ENCODE results near the gene C12orf75. TPM values are rescaled to one million over a fixed set of nuclear protein-coding genes. Genes with fewer than 3 reads are reported as not detected.
"Not testable (repeated sequence)": the region's sequence is repeated elsewhere in the genome, so short reads cannot be mapped to it uniquely, and the experiment has no call there.

The C12orf75 gene
- total and polyA plus RNA-seq, 5 donors from 2014 or later: 53.0 to 184 (median 86.1) TPM

GRCh38 chr12:105341010-105341409 is 10.5 kb downstream of the C12orf75 start:
- peaks cover 33% of the 10 kb centered on the region for H3K36me3 Mint-ChIP-seq
- no peak overlapping the region for H3K27ac Mint-ChIP-seq
- Histone ChIP-seq H3K36me3 (ENCODE audit: control insufficient read depth, insufficient read depth, low read length) (peaks cover 5% of the 10 kb centered on the region), H3K9me3 (ENCODE audit: control insufficient read depth in 2 of 2, low read length in 2 of 2) (peaks cover 3 to 5% of the 10 kb centered on the region in 2 experiments), H3K27ac (ENCODE audit: insufficient read depth, low read length, poor library complexity, severe bottlenecking) (no peak overlapping the region), H3K27me3 (ENCODE audit: control insufficient read depth, insufficient read depth, low read length) (no peaks in the 10 kb centered on the region), H3K4me3 (ENCODE audit: low read depth, low read length) (no peak overlapping the region), H3K4me1 (ENCODE audit: control insufficient read depth, insufficient read depth, low read length, poor library complexity, severe bottlenecking) (no peaks in the 10 kb centered on the region)
- no peak overlapping the region for H3K4me3 Mint-ChIP-seq
- ATAC-seq (ENCODE audit: low read depth in 2 of 2) (no peak), DNase-seq (no peak)
- H3K9me3 Mint-ChIP-seq: peaks cover 1 to 10% (median 5%) of the 10 kb centered on the region in 7 donors
- peaks cover 9 to 27% (median 18%) of the 10 kb centered on the region in 4 donors for H3K4me1 Mint-ChIP-seq
- H3K27me3 Mint-ChIP-seq: peaks cover 4% of the 10 kb centered on the region

- not testable (repeated sequence) for H3K36me3 ChIP-seq (ENCODE audit: control insufficient read depth, insufficient read depth, low read length); H3K9me3 Mint-ChIP-seq; DNase-seq; H3K27ac ChIP-seq (ENCODE audit: insufficient read depth, low read length, poor library complexity, severe bottlenecking); H3K27me3 ChIP-seq (ENCODE audit: control insufficient read depth, insufficient read depth, low read length); ATAC-seq (ENCODE audit: low read depth in 2 of 2); H3K27ac Mint-ChIP-seq; H3K9me3 ChIP-seq (ENCODE audit: control insufficient read depth in 2 of 2, low read length in 2 of 2); H3K4me1 ChIP-seq (ENCODE audit: control insufficient read depth, insufficient read depth, low read length, poor library complexity, severe bottlenecking); H3K4me3 Mint-ChIP-seq; H3K27me3 Mint-ChIP-seq; H3K4me3 ChIP-seq (ENCODE audit: low read depth, low read length)
- peaks cover 6 to 24% (median 13%) of the 10 kb centered on the region in 4 donors for H3K4me1 Mint-ChIP-seq
- H3K36me3 Mint-ChIP-seq: peaks cover 27% of the 10 kb centered on the region
Observed at GRCh38 chr12:105341620-105342019, 11.1 kb downstream of the C12orf75 start.

- peaks cover 1 to 10% (median 5%) of the 10 kb centered on the region in 7 donors for H3K9me3 Mint-ChIP-seq
- no peak overlapping the region for H3K4me3 ChIP-seq (ENCODE audit: low read depth, low read length)
- no peak for ATAC-seq (ENCODE audit: low read depth in 2 of 2)
- peaks cover 2% of the 10 kb centered on the region for H3K27me3 Mint-ChIP-seq
- no peak overlapping the region for H3K27ac Mint-ChIP-seq
- no peak for DNase-seq
- H3K4me1 ChIP-seq (ENCODE audit: control insufficient read depth, insufficient read depth, low read length, poor library complexity, severe bottlenecking): no peaks in the 10 kb centered on the region
- H3K36me3 Mint-ChIP-seq: peaks cover 24% of the 10 kb centered on the region
- H3K9me3 ChIP-seq (ENCODE audit: control insufficient read depth in 2 of 2, low read length in 2 of 2): peaks cover 3 to 5% of the 10 kb centered on the region in 2 experiments
- H3K27ac ChIP-seq (ENCODE audit: insufficient read depth, low read length, poor library complexity, severe bottlenecking): no peak overlapping the region
- no peaks in the 10 kb centered on the region for H3K27me3 ChIP-seq (ENCODE audit: control insufficient read depth, insufficient read depth, low read length)
- peaks cover 2 to 27% (median 14%) of the 10 kb centered on the region in 4 donors for H3K4me1 Mint-ChIP-seq
- peaks cover 5% of the 10 kb centered on the region for H3K36me3 ChIP-seq (ENCODE audit: control insufficient read depth, insufficient read depth, low read length)
- H3K4me3 Mint-ChIP-seq: no peak overlapping the region
Observed at GRCh38 chr12:105342464-105342863, 12.0 kb downstream of the C12orf75 start.

- no peaks in the 10 kb centered on the region for H3K27me3 Mint-ChIP-seq
- H3K36me3 ChIP-seq (ENCODE audit: control insufficient read depth, insufficient read depth, low read length): peaks cover 5% of the 10 kb centered on the region
- H3K27me3 ChIP-seq (ENCODE audit: control insufficient read depth, insufficient read depth, low read length): no peaks in the 10 kb centered on the region
- H3K4me1 Mint-ChIP-seq: peaks cover 0 to 23% (median 12%) of the 10 kb centered on the region in 4 donors
- H3K4me3 Mint-ChIP-seq: no peak overlapping the region
- no peak overlapping the region for H3K4me3 ChIP-seq (ENCODE audit: low read depth, low read length)
- peaks cover 24% of the 10 kb centered on the region for H3K36me3 Mint-ChIP-seq
- peaks cover 1 to 10% (median 5%) of the 10 kb centered on the region in 7 donors for H3K9me3 Mint-ChIP-seq
- H3K4me1 ChIP-seq (ENCODE audit: control insufficient read depth, insufficient read depth, low read length, poor library complexity, severe bottlenecking): no peaks in the 10 kb centered on the region
- no peak overlapping the region for H3K27ac ChIP-seq (ENCODE audit: insufficient read depth, low read length, poor library complexity, severe bottlenecking)
- H3K9me3 ChIP-seq (ENCODE audit: control insufficient read depth in 2 of 2, low read length in 2 of 2): peaks cover 3 to 5% of the 10 kb centered on the region in 2 experiments
- no peak overlapping the region for H3K27ac Mint-ChIP-seq
- no peak for DNase-seq
- no peak for ATAC-seq (ENCODE audit: low read depth in 2 of 2)
Observed at GRCh38 chr12:105343836-105344235, 13.3 kb downstream of the C12orf75 start.

- H3K9me3 ChIP-seq (ENCODE audit: control insufficient read depth in 2 of 2, low read length in 2 of 2): no peaks in the 10 kb centered on the region
- H3K27me3 ChIP-seq (ENCODE audit: control insufficient read depth, insufficient read depth, low read length): no peaks in the 10 kb centered on the region
- Mint-ChIP-seq H3K27me3 (no peaks in the 10 kb centered on the region), H3K4me3 (no peak overlapping the region), H3K9me3 (no peaks in the 10 kb centered on the region), H3K27ac (no peak overlapping the region), H3K4me1 (peaks cover 5 to 36% (median 18%) of the 10 kb centered on the region in 4 donors), H3K36me3 (peaks cover 24% of the 10 kb centered on the region)
- no peak for DNase-seq
- no peak for ATAC-seq (ENCODE audit: low read depth in 2 of 2)
- H3K36me3 ChIP-seq (ENCODE audit: control insufficient read depth, insufficient read depth, low read length): peaks cover 3% of the 10 kb centered on the region
- no peak overlapping the region for H3K27ac ChIP-seq (ENCODE audit: insufficient read depth, low read length, poor library complexity, severe bottlenecking)
- no peak overlapping the region for H3K4me3 ChIP-seq (ENCODE audit: low read depth, low read length)
- no peaks in the 10 kb centered on the region for H3K4me1 ChIP-seq (ENCODE audit: control insufficient read depth, insufficient read depth, low read length, poor library complexity, severe bottlenecking)
Observed at GRCh38 chr12:105347499-105347898, 17.0 kb downstream of the C12orf75 start.

- H3K9me3 ChIP-seq (ENCODE audit: control insufficient read depth in 2 of 2, low read length in 2 of 2): no peaks in the 10 kb centered on the region
- DNase-seq: no peak
- H3K4me3 ChIP-seq (ENCODE audit: low read depth, low read length): no peak overlapping the region
- H3K27me3 ChIP-seq (ENCODE audit: control insufficient read depth, insufficient read depth, low read length): no peaks in the 10 kb centered on the region
- peaks cover 3% of the 10 kb centered on the region for H3K36me3 ChIP-seq (ENCODE audit: control insufficient read depth, insufficient read depth, low read length)
- Mint-ChIP-seq H3K27ac (no peak overlapping the region), H3K4me1 (peaks cover 5 to 33% (median 18%) of the 10 kb centered on the region in 4 donors), H3K27me3 (no peaks in the 10 kb centered on the region), H3K9me3 (no peaks in the 10 kb centered on the region), H3K4me3 (no peak overlapping the region), H3K36me3 (peaks cover 25% of the 10 kb centered on the region)
- no peaks in the 10 kb centered on the region for H3K4me1 ChIP-seq (ENCODE audit: control insufficient read depth, insufficient read depth, low read length, poor library complexity, severe bottlenecking)
- no peak for ATAC-seq (ENCODE audit: low read depth in 2 of 2)
- no peak overlapping the region for H3K27ac ChIP-seq (ENCODE audit: insufficient read depth, low read length, poor library complexity, severe bottlenecking)
Observed at GRCh38 chr12:105348142-105348541, 17.7 kb downstream of the C12orf75 start.

GRCh38 chr12:105348561-105348960 is 18.1 kb downstream of the C12orf75 start:
- peaks cover 5 to 33% (median 18%) of the 10 kb centered on the region in 4 donors for H3K4me1 Mint-ChIP-seq
- Histone ChIP-seq H3K27me3 (ENCODE audit: control insufficient read depth, insufficient read depth, low read length) (no peaks in the 10 kb centered on the region), H3K4me1 (ENCODE audit: control insufficient read depth, insufficient read depth, low read length, poor library complexity, severe bottlenecking) (no peaks in the 10 kb centered on the region), H3K9me3 (ENCODE audit: control insufficient read depth in 2 of 2, low read length in 2 of 2) (no peaks in the 10 kb centered on the region), H3K27ac (ENCODE audit: insufficient read depth, low read length, poor library complexity, severe bottlenecking) (no peak overlapping the region), H3K4me3 (ENCODE audit: low read depth, low read length) (no peak overlapping the region), H3K36me3 (ENCODE audit: control insufficient read depth, insufficient read depth, low read length) (peaks cover 3% of the 10 kb centered on the region)
- ATAC-seq (ENCODE audit: low read depth in 2 of 2) (no peak), DNase-seq (no peak)
- no peaks in the 10 kb centered on the region for H3K27me3 Mint-ChIP-seq
- H3K4me3 Mint-ChIP-seq: no peak overlapping the region
- H3K36me3 Mint-ChIP-seq: peaks cover 25% of the 10 kb centered on the region
- no peaks in the 10 kb centered on the region for H3K9me3 Mint-ChIP-seq
- no peak overlapping the region for H3K27ac Mint-ChIP-seq

GRCh38 chr12:105349138-105349537 is 18.6 kb downstream of the C12orf75 start:
- no peak overlapping the region for H3K4me3 Mint-ChIP-seq
- no peaks in the 10 kb centered on the region for H3K27me3 Mint-ChIP-seq
- DNase-seq (no peak), ATAC-seq (ENCODE audit: low read depth in 2 of 2) (no peak)
- H3K4me1 Mint-ChIP-seq: peaks cover 5 to 33% (median 19%) of the 10 kb centered on the region in 4 donors
- Histone ChIP-seq H3K27me3 (ENCODE audit: control insufficient read depth, insufficient read depth, low read length) (no peaks in the 10 kb centered on the region), H3K27ac (ENCODE audit: insufficient read depth, low read length, poor library complexity, severe bottlenecking) (no peak overlapping the region), H3K36me3 (ENCODE audit: control insufficient read depth, insufficient read depth, low read length) (peaks cover 3% of the 10 kb centered on the region), H3K4me3 (ENCODE audit: low read depth, low read length) (no peak overlapping the region), H3K9me3 (ENCODE audit: control insufficient read depth in 2 of 2, low read length in 2 of 2) (no peaks in the 10 kb centered on the region), H3K4me1 (ENCODE audit: control insufficient read depth, insufficient read depth, low read length, poor library complexity, severe bottlenecking) (no peaks in the 10 kb centered on the region)
- H3K27ac Mint-ChIP-seq: no peak overlapping the region
- no peaks in the 10 kb centered on the region for H3K9me3 Mint-ChIP-seq
- peaks cover 23% of the 10 kb centered on the region for H3K36me3 Mint-ChIP-seq
